Fibroblast of the aortic adventitia (primary cell): Measurements from ENCODE around the gene IRF5. TPM values are rescaled to one million over a fixed set of nuclear protein-coding genes. Genes with fewer than 3 reads are reported as not detected.
"Not testable (repeated sequence)": the region's sequence is repeated elsewhere in the genome, so short reads cannot be mapped to it uniquely, and the experiment has no call there.

Source experiments
- DNase-seq: peaks from one replicate; pipeline ENCODE4 v3.0.0-alpha.2; 2010; ENCODE audit warnings: low read depth
- H3K4me3 ChIP-seq: 2 replicates; pipeline ENCODE4 v1.5.1; 2011; ENCODE audit warnings: low read depth, mild to moderate bottlenecking, control low read depth, low read length, moderate library complexity
- total RNA-seq: library from RNA; depleted of rRNA; stranded (reverse); fragments of >200 nt; gene quantifications from 2 replicates; pipeline ENCODE4 v1.2.3, GENCODE V29; 2012; ENCODE audit warnings: low replicate concordance
- TF ChIP-seq, protein P1 (sequence below): IDR thresholded peaks from 2 replicates; pipeline ENCODE4 v1.5.1; 2011; ENCODE audit warnings: mild to moderate bottlenecking, low read length, control low read depth, inconsistent platforms; ENCODE audit not compliant: insufficient read depth

IRF5 gene
- total RNA-seq, 1 donor: not detected

DNA sequence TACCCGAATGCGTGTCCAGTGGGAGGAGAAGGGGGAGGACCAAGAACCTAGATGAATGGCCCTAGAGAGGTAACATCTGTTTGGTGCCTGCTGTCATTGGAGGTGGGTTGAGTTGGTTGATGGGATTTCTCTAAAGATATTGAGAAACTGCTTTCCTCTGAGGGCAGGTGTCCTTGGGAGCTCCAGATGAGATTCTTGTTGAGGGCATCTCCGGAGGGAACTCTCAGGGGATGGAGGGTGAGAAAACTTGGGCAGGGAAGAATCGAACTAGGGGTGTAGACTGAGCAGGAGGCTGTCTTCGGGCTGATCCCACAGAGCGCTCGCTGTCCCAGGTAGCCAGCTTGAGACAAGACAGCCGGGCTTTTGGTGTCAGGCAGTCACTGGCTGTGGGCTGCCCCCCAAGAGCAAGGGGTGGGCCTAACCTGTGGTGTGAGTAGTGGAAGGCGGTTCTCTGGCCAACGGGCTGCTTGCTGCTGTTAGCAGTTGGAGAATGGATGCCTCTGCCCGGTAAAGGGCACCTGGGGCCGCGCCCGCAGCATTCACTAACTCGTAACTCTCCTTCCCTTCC lies 3.7 kb downstream of the IRF5 start:
- DNase-seq: no peak
- TF ChIP-seq, protein P1, sequence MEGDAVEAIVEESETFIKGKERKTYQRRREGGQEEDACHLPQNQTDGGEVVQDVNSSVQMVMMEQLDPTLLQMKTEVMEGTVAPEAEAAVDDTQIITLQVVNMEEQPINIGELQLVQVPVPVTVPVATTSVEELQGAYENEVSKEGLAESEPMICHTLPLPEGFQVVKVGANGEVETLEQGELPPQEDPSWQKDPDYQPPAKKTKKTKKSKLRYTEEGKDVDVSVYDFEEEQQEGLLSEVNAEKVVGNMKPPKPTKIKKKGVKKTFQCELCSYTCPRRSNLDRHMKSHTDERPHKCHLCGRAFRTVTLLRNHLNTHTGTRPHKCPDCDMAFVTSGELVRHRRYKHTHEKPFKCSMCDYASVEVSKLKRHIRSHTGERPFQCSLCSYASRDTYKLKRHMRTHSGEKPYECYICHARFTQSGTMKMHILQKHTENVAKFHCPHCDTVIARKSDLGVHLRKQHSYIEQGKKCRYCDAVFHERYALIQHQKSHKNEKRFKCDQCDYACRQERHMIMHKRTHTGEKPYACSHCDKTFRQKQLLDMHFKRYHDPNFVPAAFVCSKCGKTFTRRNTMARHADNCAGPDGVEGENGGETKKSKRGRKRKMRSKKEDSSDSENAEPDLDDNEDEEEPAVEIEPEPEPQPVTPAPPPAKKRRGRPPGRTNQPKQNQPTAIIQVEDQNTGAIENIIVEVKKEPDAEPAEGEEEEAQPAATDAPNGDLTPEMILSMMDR: no peak
- H3K4me3 ChIP-seq: no peak overlapping the region

DNA sequence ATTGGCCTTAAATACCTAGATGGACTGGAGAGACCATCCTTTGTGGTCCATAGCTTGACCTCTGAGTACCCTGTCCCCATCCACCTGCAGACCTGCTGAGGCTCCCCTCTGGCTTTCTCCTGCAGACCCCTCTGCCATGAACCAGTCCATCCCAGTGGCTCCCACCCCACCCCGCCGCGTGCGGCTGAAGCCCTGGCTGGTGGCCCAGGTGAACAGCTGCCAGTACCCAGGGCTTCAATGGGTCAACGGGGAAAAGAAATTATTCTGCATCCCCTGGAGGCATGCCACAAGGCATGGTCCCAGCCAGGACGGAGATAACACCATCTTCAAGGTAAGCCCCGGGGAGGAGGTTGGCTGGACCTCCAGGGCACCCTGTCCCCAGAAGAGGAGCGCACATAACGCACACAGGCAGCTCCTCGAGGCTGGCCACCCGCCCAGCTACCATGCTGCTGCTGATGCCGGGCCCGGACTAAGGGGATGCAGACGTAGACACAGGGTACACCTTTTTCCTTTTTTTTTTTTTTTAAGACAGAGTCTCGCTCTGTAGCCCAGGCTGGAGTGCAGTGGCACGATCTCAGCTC lies 4.3 kb downstream of the IRF5 start:
- no peak overlapping the region for H3K4me3 ChIP-seq
- TF ChIP-seq, protein P1: no peak
- DNase-seq: no peak

DNA sequence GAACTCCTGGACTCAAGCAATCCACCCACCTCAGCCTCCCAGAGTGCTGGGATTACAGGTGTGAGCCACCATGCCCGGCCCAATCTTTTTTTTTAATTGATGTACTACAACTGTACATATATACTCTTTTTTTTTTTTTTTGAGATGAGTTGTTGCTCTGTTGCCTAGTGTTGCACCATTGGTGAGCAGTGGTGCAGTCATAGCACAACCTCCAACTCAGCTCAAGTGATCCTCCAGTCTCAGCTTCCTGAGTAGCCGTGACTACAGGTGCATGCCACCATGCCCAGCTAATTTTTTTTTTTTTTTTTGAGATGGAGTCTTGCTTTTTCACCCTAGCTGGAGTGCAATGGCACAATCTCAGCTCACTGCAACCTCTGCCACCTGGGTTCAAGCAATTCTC lies 5.5 kb downstream of the IRF5 start:
- not testable (repeated sequence) for DNase-seq, H3K4me3 ChIP-seq

DNA sequence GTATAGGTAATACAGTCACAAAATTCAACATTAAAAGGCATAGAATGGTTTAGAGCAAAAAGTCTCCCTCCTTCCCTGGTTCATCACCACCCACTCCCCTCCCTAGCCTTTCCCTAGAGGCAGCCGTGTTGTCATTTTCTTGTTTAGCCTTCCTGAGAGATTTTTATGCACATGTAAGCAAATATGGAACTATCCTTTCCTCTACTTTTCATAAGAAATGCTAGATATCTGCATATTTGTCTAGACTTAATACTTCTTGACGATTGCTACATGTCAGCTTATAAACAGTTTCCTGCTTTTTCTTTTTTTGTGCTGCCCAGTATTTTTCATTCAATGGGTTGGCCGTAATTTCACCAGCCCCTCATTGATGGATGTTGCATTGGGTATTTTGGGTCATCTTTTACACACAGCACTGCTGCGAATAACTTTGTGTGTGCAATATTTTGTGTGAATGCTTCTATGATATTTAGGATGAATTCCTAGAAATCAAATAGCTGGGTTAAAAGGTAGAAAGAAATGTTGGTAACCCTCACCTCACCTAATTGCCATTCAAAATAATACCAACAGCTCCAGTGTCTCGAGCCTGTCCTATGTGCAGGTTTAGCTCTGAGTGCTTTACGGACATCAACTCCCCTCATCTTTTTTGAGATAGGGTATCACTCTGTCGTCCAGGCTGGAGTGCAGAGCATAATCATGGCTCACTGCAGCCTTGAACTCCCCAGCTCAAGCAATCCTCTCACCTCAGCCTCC lies 6.9 kb downstream of the IRF5 start:
- no peak overlapping the region for H3K4me3 ChIP-seq
- no peak for DNase-seq
- TF ChIP-seq, protein P1: no peak

DNA sequence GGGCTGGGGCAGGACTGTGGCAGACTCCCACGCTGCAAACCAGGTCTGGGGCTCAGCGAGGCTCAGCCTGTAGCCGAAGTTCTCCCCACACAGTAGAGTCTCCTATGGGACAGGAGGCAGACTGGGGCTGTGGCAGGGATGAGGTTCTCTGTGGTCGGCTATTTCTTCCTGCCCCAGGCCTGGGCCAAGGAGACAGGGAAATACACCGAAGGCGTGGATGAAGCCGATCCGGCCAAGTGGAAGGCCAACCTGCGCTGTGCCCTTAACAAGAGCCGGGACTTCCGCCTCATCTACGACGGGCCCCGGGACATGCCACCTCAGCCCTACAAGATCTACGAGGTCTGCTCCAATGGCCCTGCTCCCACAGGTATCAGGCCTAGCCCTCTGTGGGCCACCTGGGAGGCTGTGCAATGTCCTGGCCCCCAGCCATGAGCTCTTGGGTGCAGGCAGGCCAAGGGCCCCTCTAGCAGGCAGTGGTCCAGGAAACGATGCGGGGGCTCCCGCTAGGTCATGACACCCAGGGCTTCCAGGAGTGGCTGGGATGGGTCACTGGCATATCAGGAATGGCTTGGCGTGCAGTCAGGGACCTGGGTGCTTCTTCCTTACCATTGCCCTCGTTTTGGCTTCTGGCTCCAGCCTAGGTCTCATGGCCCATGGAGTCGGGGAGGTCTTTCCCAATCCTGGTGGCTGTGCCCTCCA lies 8.1 kb downstream of the IRF5 start:
- TF ChIP-seq, protein P1: no peak
- no peak for DNase-seq
- H3K4me3 ChIP-seq: no peak overlapping the region

DNA sequence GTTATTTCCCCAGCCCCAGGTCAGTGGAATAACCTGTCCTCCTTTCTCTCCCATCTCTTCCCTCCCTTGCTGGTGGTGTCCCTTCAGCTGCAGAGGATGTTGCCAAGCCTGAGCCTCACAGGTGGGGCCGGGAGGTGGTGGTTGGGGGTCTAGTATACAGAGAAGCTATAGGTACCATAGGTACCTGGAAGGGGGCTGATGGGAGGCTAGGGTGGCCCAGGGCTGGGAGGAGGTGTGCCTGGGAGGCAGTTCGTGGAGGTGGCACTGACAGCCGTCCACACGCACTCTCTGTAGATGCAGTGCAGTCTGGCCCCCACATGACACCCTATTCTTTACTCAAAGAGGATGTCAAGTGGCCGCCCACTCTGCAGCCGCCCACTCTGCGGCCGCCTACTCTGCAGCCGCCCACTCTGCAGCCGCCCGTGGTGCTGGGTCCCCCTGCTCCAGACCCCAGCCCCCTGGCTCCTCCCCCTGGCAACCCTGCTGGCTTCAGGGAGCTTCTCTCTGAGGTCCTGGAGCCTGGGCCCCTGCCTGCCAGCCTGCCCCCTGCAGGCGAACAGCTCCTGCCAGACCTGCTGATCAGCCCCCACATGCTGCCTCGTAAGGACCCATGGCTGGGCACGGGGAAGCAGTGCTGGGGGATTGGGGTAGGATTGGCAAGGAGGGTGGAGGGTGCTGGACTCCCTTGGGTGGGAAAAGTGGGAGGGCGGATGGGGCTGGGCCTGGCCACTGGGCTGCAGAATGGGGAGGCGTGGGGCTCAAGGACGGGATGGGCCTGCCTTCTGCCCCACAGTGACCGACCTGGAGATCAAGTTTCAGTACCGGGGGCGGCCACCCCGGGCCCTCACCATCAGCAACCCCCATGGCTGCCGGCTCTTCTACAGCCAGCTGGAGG lies 9.5 kb downstream of the IRF5 start:
- no peak overlapping the region for H3K4me3 ChIP-seq

More for the DNA sequence above, 9.5 kb downstream of the IRF5 start:
- DNase-seq: no peak
- TF ChIP-seq, protein P1: no peak
